ENCODE measurements around the gene PANX2. TPM values are rescaled to one million over a fixed set of nuclear protein-coding genes. Genes with fewer than 3 reads are reported as not detected.

PANX2 gene
- total and polyA plus RNA-seq, 9 of the 15 experiments (the other 6 are each of a cell fraction or from before 2014, with no cell fraction given) = 0.01 to 3.9 (median 0.67) TPM; not detected in 1

GRCh38 chr22:50180727-50181521 is 10.4 kb downstream of the PANX2 start:
- H2AFZ ChIP-seq (ENCODE audit: low read depth, low read length) = no peak overlapping the region
- H4K20me1 ChIP-seq (replicated peaks; ENCODE audit: control insufficient read depth, insufficient read depth, low read length) = no peaks in the 10 kb centered on the region
- WGBS (ENCODE audit: insufficient coverage, low coverage, missing lambda C conversion rate) = 81% methylated on average over 13 of the region's 27 CpGs
- DNase-seq (ENCODE audit: extremely low read depth in 1 of 4, low spot score in 3 of 4) = no peak
- H3K36me3 ChIP-seq (ENCODE audit: control insufficient read depth, insufficient read depth, low read length) = no peaks in the 10 kb centered on the region
- H3K9ac ChIP-seq (ENCODE audit: insufficient read depth in 1 of 2, low read depth in 2 of 2, low read length in 2 of 2) = no peak overlapping the region
- H3K4me3 ChIP-seq = no peak overlapping the region
- intact Hi-C loops (cut with micrococcal nuclease) (no loop called here), in situ Hi-C loops (cut with MboI) (no loop called here)
- no peak for ATAC-seq
- H3K9me1 ChIP-seq (ENCODE audit: control insufficient read depth, insufficient read depth, low read length) = no peaks in the 10 kb centered on the region
- CTCF ChIA-PET (ENCODE audit: low intra/inter-chr PET ratio) = no interaction called here
- no TSS peak for BruUV-seq (replicated peaks)
- no peaks in the 10 kb centered on the region for H3K27me3 ChIP-seq (ENCODE audit: control insufficient read depth in 2 of 2, insufficient read depth in 2 of 2, low read length in 2 of 2)
- H3K4me2 ChIP-seq (ENCODE audit: insufficient read depth, low read length) = no peak overlapping the region
- H3K9me3 ChIP-seq (replicated peaks; ENCODE audit: control insufficient read depth, insufficient read depth, low read depth, low read length) = no peaks in the 10 kb centered on the region
- POLR2A ChIA-PET = no interaction called here
- peaks cover 0 to 57% of the 10 kb centered on the region in 2 experiments; a peak in 3 of 5 replicates for H3K4me1 ChIP-seq (replicated peaks in 1 of 2; ENCODE audit: control insufficient read depth in 2 of 2, insufficient read depth in 2 of 2, low read length in 2 of 2)
- H3K79me2 ChIP-seq (ENCODE audit: control insufficient read depth, insufficient read depth, low read length) = peaks cover under 1% of the 10 kb centered on the region; the same call in 1 of the 3 replicates
- no peak for FAIRE-seq
- H3K27ac ChIP-seq (ENCODE audit: extremely low read depth, low read depth, low read length) = no peak overlapping the region
- TF ChIP-seq RUNX1 (IDR thresholded peaks at IDR 0.05; ENCODE audit: low read depth) (no peak), MTA3 (IDR thresholded peaks at IDR 0.05; ENCODE audit: borderline replicate concordance) (no peak), HDAC1 (IDR thresholded peaks at IDR 0.05) (no peak), DACH1 (IDR thresholded peaks at IDR 0.05; ENCODE audit: partially characterized antibody) (no peak), SOX6 (IDR thresholded peaks at IDR 0.05) (no peak), ATF7 (IDR thresholded peaks at IDR 0.05) (no peak), ZNF655 (CRISPR knock-in tag; IDR thresholded peaks at IDR 0.05) (no peak), FOXO4 (CRISPR knock-in tag; IDR thresholded peaks at IDR 0.05) (no peak), USF2 (CRISPR knock-in tag; IDR thresholded peaks at IDR 0.05) (no peak), KAT2B (IDR thresholded peaks at IDR 0.05; ENCODE audit: low read depth, low read length) (no peak), RBBP5 (IDR thresholded peaks at IDR 0.05; ENCODE audit: borderline replicate concordance, insufficient read depth, low read length, poor library complexity, severe bottlenecking) (no peak), ZBTB17 (CRISPR knock-in tag; IDR thresholded peaks at IDR 0.05) (no peak), ZNF764 (CRISPR knock-in tag; IDR thresholded peaks at IDR 0.05; ENCODE audit: low read depth) (no peak), ZKSCAN3 (CRISPR knock-in tag; IDR thresholded peaks at IDR 0.05) (no peak), E4F1 (CRISPR knock-in tag; IDR thresholded peaks at IDR 0.05; ENCODE audit: borderline replicate concordance) (no peak), CGGBP1 (CRISPR knock-in tag; IDR thresholded peaks at IDR 0.05) (no peak)
